ENCODE results near the gene ERICH6.

The ERICH6 gene

DNA sequence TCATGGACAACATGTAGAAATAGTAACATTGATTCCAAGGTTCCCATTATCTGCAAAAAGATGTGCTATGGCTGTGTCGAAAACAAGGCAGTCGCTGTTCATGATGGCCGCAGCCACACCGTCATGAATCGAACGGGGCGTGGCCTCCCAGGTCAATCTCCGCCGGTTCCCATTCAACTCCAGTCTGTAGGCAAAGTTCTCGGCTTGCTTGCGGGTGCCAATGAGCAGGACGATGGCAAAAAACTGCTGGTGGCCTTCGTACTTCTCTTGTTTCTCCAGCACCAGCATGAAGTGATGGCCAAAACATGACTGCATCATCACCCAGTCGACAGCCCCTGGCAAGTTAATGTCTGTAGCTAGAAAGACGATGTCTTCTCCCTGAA lies 38.4 kb upstream of the ERICH6 start (continued):
- TF ChIP-seq ZFP3 (CRISPR knock-in tag; IDR thresholded peaks at IDR 0.05), result no peak
- no peak for TF ChIP-seq SNAI2 (CRISPR knock-in tag; IDR thresholded peaks at IDR 0.05)
- TF ChIP-seq OSR1 (CRISPR knock-in tag; IDR thresholded peaks at IDR 0.05), result no peak
- no peak for TF ChIP-seq RARB (CRISPR knock-in tag; IDR thresholded peaks at IDR 0.05)
- TF ChIP-seq PPARA (CRISPR knock-in tag; IDR thresholded peaks at IDR 0.05; ENCODE audit: borderline replicate concordance), result no peak
- TF ChIP-seq GLIS3 (CRISPR knock-in tag; IDR thresholded peaks at IDR 0.05), result no peak

DNA sequence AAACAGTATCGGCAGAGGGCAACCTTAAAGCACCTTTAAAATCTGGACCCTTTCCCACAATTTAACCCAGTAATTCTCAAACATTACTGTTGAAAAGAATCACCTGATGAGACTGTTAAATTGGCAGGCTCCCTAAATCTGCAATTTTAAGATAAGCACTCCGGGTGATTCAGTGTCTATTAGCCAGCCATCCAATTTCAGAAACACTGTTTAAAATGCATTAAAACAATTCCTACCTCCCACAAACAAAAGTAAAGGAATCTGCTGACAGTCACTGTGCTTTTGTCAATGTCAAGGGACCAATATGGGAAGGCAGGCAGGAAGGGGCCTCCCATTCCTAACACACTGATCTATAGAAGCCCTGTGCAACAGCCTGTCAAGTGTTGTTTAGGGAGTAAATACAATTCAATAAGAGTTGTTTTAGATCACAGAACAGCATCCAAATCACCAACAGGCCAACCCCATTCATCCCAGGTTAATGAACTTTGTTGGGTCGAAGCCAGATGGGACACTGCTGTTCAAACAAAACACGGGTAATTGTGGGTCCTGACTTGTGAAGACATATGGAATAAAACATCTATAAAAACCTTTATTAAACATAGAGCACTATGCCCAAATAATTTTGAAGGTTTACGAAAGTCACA lies 37.9 kb upstream of the ERICH6 start:
- no peak for ATAC-seq
- no peak for TF ChIP-seq RARB (CRISPR knock-in tag; IDR thresholded peaks at IDR 0.05)
- TF ChIP-seq TCF4 (CRISPR knock-in tag; IDR thresholded peaks at IDR 0.05; ENCODE audit: borderline replicate concordance), result no peak
- TF ChIP-seq, protein P1, sequence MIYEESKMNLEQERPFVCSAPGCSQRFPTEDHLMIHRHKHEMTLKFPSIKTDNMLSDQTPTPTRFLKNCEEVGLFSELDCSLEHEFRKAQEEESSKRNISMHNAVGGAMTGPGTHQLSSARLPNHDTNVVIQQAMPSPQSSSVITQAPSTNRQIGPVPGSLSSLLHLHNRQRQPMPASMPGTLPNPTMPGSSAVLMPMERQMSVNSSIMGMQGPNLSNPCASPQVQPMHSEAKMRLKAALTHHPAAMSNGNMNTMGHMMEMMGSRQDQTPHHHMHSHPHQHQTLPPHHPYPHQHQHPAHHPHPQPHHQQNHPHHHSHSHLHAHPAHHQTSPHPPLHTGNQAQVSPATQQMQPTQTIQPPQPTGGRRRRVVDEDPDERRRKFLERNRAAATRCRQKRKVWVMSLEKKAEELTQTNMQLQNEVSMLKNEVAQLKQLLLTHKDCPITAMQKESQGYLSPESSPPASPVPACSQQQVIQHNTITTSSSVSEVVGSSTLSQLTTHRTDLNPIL (CRISPR knock-in tag; IDR thresholded peaks at IDR 0.05; ENCODE audit: low read depth), result no peak
- no peak for TF ChIP-seq CSDC2 (CRISPR knock-in tag; IDR thresholded peaks at IDR 0.05)
- no peak for TF ChIP-seq ZNF70 (CRISPR knock-in tag; IDR thresholded peaks at IDR 0.05)
- TF ChIP-seq ARNTL (CRISPR knock-in tag; IDR thresholded peaks at IDR 0.05; ENCODE audit: borderline replicate concordance, low read depth), result no peak

DNA sequence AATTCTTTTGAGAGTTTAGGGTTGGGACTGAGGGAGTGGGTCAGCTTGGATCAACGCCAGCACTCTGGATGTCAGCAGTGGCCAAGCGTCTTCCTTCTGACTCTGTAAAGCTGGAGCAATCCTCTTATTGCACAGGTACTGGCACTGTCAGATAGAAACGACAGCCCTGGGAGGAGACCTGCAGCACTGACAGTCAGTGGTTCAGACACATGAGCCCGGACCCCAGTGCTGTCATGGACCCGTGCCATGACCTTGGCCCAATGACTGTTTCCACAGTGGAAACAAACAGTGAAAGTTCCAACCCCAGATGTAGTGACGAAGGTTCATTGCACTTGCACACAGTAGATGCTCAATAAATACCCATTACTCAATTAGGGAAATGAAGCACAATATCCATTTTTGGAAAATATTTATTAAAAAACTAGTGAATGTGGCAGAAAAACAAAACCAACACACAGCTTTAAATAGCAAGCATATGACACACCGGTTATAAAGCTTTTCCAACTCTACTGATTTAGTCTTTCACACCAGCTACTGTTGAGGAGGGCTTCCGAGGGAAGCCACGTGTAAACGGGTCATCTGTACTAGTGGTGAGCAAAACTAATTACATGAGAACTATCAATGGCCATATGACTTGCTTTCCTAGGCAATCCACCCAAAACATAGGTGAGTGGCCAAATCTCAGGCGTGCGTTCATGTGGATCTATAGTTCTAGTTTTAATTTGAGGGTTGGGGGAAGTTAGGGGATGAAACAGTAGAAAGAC lies 37.2 kb upstream of the ERICH6 start:
- TF ChIP-seq PPARA (CRISPR knock-in tag; IDR thresholded peaks at IDR 0.05; ENCODE audit: borderline replicate concordance), result no peak
- no peak for TF ChIP-seq ARNTL (CRISPR knock-in tag; IDR thresholded peaks at IDR 0.05; ENCODE audit: borderline replicate concordance, low read depth)
- no peak for TF ChIP-seq CSDC2 (CRISPR knock-in tag; IDR thresholded peaks at IDR 0.05)
- no peak for TF ChIP-seq BACH2 (CRISPR knock-in tag; IDR thresholded peaks at IDR 0.05; ENCODE audit: borderline replicate concordance)
- TF ChIP-seq ZNF70 (CRISPR knock-in tag; IDR thresholded peaks at IDR 0.05), result no peak
- ATAC-seq, result no peak

DNA sequence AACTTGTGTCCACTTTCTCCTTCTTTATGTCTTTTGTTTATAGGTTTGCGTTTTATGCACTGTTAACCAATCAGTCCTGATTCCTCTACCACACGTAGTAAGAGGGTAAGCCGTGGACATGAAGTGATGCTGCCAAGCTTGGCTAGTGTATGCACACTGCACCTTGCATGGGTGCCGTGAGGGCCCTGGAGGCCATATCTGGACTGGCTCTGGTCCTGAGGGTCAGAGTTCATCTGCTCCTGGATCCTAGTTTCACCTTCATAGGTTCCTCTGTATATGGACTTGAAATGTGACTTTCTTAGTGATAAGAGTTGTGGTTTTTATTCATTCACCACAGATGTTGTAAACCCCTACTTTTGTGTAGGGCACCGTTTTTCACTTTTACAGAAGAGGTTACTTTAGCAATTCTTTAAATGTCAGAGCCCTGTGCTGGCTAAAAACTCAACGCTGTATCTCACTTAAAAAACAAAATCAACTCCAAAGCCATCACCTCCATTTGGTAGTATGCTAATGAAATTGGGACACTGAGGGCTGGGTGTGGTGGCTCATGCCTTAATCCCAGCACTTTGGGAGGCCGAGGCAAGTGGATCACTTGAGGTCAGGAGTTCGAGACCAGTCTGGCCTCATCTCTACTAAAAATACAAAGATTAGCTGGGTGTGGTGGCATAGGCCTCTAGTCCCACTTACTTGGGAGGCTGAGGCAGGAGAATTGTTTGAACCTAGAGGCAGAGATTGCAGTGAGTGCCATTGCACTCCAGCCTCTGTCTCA lies 36.3 kb upstream of the ERICH6 start:
- ATAC-seq, result no peak
- TF ChIP-seq ZNF8 (CRISPR knock-in tag; IDR thresholded peaks at IDR 0.05) (no peak), ISL1 (CRISPR knock-in tag; IDR thresholded peaks at IDR 0.05) (no peak), ARNTL (CRISPR knock-in tag; IDR thresholded peaks at IDR 0.05; ENCODE audit: borderline replicate concordance, low read depth) (no peak), CSDC2 (CRISPR knock-in tag; IDR thresholded peaks at IDR 0.05) (no peak), ZFP30 (CRISPR knock-in tag; IDR thresholded peaks at IDR 0.05) (no peak), ZFP3 (CRISPR knock-in tag; IDR thresholded peaks at IDR 0.05) (no peak), PPARA (CRISPR knock-in tag; IDR thresholded peaks at IDR 0.05; ENCODE audit: borderline replicate concordance) (no peak), TCF4 (CRISPR knock-in tag; IDR thresholded peaks at IDR 0.05; ENCODE audit: borderline replicate concordance) (no peak), ZNF70 (CRISPR knock-in tag; IDR thresholded peaks at IDR 0.05) (no peak), RARB (CRISPR knock-in tag; IDR thresholded peaks at IDR 0.05) (no peak), OSR1 (CRISPR knock-in tag; IDR thresholded peaks at IDR 0.05) (no peak), ESRRG (CRISPR knock-in tag; IDR thresholded peaks at IDR 0.05) (no peak), BACH2 (CRISPR knock-in tag; IDR thresholded peaks at IDR 0.05; ENCODE audit: borderline replicate concordance) (no peak), GLIS3 (CRISPR knock-in tag; IDR thresholded peaks at IDR 0.05) (no peak)
- TF ChIP-seq, protein P2, sequence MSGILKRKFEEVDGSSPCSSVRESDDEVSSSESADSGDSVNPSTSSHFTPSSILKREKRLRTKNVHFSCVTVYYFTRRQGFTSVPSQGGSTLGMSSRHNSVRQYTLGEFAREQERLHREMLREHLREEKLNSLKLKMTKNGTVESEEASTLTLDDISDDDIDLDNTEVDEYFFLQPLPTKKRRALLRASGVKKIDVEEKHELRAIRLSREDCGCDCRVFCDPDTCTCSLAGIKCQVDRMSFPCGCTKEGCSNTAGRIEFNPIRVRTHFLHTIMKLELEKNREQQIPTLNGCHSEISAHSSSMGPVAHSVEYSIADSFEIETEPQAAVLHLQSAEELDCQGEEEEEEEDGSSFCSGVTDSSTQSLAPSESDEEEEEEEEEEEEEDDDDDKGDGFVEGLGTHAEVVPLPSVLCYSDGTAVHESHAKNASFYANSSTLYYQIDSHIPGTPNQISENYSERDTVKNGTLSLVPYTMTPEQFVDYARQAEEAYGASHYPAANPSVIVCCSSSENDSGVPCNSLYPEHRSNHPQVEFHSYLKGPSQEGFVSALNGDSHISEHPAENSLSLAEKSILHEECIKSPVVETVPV (CRISPR knock-in tag; IDR thresholded peaks at IDR 0.05), result no peak
- TF ChIP-seq, protein P3, sequence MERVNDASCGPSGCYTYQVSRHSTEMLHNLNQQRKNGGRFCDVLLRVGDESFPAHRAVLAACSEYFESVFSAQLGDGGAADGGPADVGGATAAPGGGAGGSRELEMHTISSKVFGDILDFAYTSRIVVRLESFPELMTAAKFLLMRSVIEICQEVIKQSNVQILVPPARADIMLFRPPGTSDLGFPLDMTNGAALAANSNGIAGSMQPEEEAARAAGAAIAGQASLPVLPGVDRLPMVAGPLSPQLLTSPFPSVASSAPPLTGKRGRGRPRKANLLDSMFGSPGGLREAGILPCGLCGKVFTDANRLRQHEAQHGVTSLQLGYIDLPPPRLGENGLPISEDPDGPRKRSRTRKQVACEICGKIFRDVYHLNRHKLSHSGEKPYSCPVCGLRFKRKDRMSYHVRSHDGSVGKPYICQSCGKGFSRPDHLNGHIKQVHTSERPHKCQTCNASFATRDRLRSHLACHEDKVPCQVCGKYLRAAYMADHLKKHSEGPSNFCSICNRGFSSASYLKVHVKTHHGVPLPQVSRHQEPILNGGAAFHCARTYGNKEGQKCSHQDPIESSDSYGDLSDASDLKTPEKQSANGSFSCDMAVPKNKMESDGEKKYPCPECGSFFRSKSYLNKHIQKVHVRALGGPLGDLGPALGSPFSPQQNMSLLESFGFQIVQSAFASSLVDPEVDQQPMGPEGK (CRISPR knock-in tag; IDR thresholded peaks at IDR 0.05; ENCODE audit: borderline replicate concordance), result no peak
- TF ChIP-seq, protein P1 (CRISPR knock-in tag; IDR thresholded peaks at IDR 0.05; ENCODE audit: low read depth), result no peak

Data from SK-N-SH treated with all-trans-retinoic acid at 6 μM for 48 hours (cell line).